Measurements from ENCODE around the gene SLC36A3. TPM values are rescaled to one million over a fixed set of nuclear protein-coding genes. Genes with fewer than 3 reads are reported as not detected.
"Not testable (repeated sequence)": the region's sequence is repeated elsewhere in the genome, so short reads cannot be mapped to it uniquely, and the experiment has no call there.

Gene SLC36A3
- total and polyA plus RNA-seq, 5 donors from 2014 or later = not detected

- peak in 1 of 2 donors; percentile 15 for ATAC-seq (ENCODE audit: low read depth in 2 of 2)
- peaks cover 10 to 65% (median 33%) of the 10 kb centered on the region in 4 donors for H3K4me1 Mint-ChIP-seq
Measured at GRCh38 chr5:151243127-151243526, 60.4 kb downstream of the SLC36A3 start.

DNA sequence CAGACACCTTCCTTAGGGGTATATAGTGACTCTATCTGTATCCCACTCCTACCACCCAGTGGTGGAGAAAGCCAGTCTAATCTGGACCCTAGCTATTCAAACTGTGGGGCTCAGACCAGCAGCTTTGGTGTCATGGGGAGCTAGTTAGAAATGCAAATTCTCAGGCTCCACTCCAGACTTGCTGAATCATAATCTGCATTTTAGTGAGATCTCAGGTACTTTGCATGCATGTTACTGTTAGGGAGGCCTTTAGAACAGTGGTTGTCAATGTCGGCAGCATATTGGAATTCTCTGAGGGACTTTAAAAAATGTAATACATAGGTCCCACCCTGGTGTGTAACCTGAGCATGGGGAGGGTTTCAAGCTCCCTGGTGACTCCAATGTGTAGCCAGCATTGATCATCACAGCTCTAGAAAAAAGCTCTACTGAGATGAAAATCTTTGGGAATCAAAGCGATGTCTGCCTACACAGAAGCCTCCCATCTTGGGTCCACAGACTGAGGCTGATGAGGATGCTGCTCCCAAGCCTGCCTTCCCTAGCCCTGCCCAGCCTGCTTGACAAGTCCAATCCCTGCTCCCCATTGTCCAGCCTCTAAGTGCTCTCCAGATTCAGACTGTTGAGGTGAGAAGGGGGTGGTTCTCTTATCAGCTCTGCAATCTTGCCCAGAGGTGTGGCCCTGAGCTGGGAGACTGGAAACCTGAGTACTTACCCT, 62.5 kb downstream of the SLC36A3 start:
- H3K27me3 Mint-ChIP-seq = no peaks in the 10 kb centered on the region
- Histone ChIP-seq H3K36me3 (ENCODE audit: control insufficient read depth, insufficient read depth, low read length) (no peaks in the 10 kb centered on the region), H3K27ac (ENCODE audit: insufficient read depth, low read length, poor library complexity, severe bottlenecking) (no peak overlapping the region), H3K27me3 (ENCODE audit: control insufficient read depth, insufficient read depth, low read length) (no peaks in the 10 kb centered on the region), H3K4me1 (ENCODE audit: control insufficient read depth, insufficient read depth, low read length, poor library complexity, severe bottlenecking) (peaks cover 28% of the 10 kb centered on the region), H3K9me3 (ENCODE audit: control insufficient read depth in 2 of 2, low read length in 2 of 2) (no peaks in the 10 kb centered on the region), H3K4me3 (ENCODE audit: low read depth, low read length) (no peak overlapping the region)
- H3K9me3 Mint-ChIP-seq = no peaks in the 10 kb centered on the region
- no peaks in the 10 kb centered on the region for H3K36me3 Mint-ChIP-seq
- no peak overlapping the region for H3K4me3 Mint-ChIP-seq
- H3K4me1 Mint-ChIP-seq = peaks cover 10 to 69% (median 32%) of the 10 kb centered on the region in 4 donors
- no peak for DNase-seq
- no peak overlapping the region for H3K27ac Mint-ChIP-seq
- ATAC-seq (ENCODE audit: low read depth in 2 of 2) = no peak

More at GRCh38 chr5:151243127-151243526, 60.4 kb downstream of the SLC36A3 start:
- no peak for DNase-seq
- Histone ChIP-seq H3K9me3 (ENCODE audit: control insufficient read depth in 2 of 2, low read length in 2 of 2) (no peaks in the 10 kb centered on the region), H3K4me3 (ENCODE audit: low read depth, low read length) (peak overlapping the region; percentile 48), H3K4me1 (ENCODE audit: control insufficient read depth, insufficient read depth, low read length, poor library complexity, severe bottlenecking) (peaks cover 28% of the 10 kb centered on the region), H3K27me3 (ENCODE audit: control insufficient read depth, insufficient read depth, low read length) (no peaks in the 10 kb centered on the region), H3K36me3 (ENCODE audit: control insufficient read depth, insufficient read depth, low read length) (no peaks in the 10 kb centered on the region), H3K27ac (ENCODE audit: insufficient read depth, low read length, poor library complexity, severe bottlenecking) (peak overlapping the region; percentile 59)
- Mint-ChIP-seq H3K27me3 (no peaks in the 10 kb centered on the region), H3K27ac (peak overlapping the region; percentile 63 to 84 (median 68)), H3K9me3 (no peaks in the 10 kb centered on the region), H3K4me3 (peak overlapping the region in 2 of 4 donors; percentile 18 to 53), H3K36me3 (no peaks in the 10 kb centered on the region)

- not testable (repeated sequence) for H3K9me3 Mint-ChIP-seq; DNase-seq; H3K4me3 Mint-ChIP-seq; H3K36me3 ChIP-seq (ENCODE audit: control insufficient read depth, insufficient read depth, low read length); H3K27ac ChIP-seq (ENCODE audit: insufficient read depth, low read length, poor library complexity, severe bottlenecking); H3K4me3 ChIP-seq (ENCODE audit: low read depth, low read length); H3K9me3 ChIP-seq (ENCODE audit: control insufficient read depth in 2 of 2, low read length in 2 of 2); H3K36me3 Mint-ChIP-seq; H3K27me3 ChIP-seq (ENCODE audit: control insufficient read depth, insufficient read depth, low read length); H3K27me3 Mint-ChIP-seq; ATAC-seq (ENCODE audit: low read depth in 2 of 2)
- peak overlapping the region in 2 of 3 donors; percentile 52 to 85 for H3K27ac Mint-ChIP-seq
- peaks cover 28% of the 10 kb centered on the region for H3K4me1 ChIP-seq (ENCODE audit: control insufficient read depth, insufficient read depth, low read length, poor library complexity, severe bottlenecking)
- peaks cover 10 to 65% (median 32%) of the 10 kb centered on the region in 4 donors for H3K4me1 Mint-ChIP-seq
Measured at GRCh38 chr5:151240268-151240835, 63.2 kb downstream of the SLC36A3 start.

GRCh38 chr5:151239237-151239861, 64.2 kb downstream of the SLC36A3 start:
- no peak overlapping the region for H3K4me3 ChIP-seq (ENCODE audit: low read depth, low read length)
- ATAC-seq (ENCODE audit: low read depth in 2 of 2) = peak in 1 of 2 donors; percentile 63
- H3K27me3 ChIP-seq (ENCODE audit: control insufficient read depth, insufficient read depth, low read length) = no peaks in the 10 kb centered on the region
- Mint-ChIP-seq H3K36me3 (no peaks in the 10 kb centered on the region), H3K4me1 (peaks cover 13 to 70% (median 35%) of the 10 kb centered on the region in 4 donors), H3K4me3 (peak overlapping the region in 1 of 4 donors; percentile 78), H3K27me3 (no peaks in the 10 kb centered on the region), H3K27ac (peak overlapping the region in 2 of 3 donors; percentile 25 to 52), H3K9me3 (no peaks in the 10 kb centered on the region)
- peaks cover 36% of the 10 kb centered on the region for H3K4me1 ChIP-seq (ENCODE audit: control insufficient read depth, insufficient read depth, low read length, poor library complexity, severe bottlenecking)
- DNase-seq = peak in 2 of 3 donors; percentile 22 to 31
- no peak overlapping the region for H3K27ac ChIP-seq (ENCODE audit: insufficient read depth, low read length, poor library complexity, severe bottlenecking)
- no peaks in the 10 kb centered on the region for H3K9me3 ChIP-seq (ENCODE audit: control insufficient read depth in 2 of 2, low read length in 2 of 2)
- no peaks in the 10 kb centered on the region for H3K36me3 ChIP-seq (ENCODE audit: control insufficient read depth, insufficient read depth, low read length)

DNA sequence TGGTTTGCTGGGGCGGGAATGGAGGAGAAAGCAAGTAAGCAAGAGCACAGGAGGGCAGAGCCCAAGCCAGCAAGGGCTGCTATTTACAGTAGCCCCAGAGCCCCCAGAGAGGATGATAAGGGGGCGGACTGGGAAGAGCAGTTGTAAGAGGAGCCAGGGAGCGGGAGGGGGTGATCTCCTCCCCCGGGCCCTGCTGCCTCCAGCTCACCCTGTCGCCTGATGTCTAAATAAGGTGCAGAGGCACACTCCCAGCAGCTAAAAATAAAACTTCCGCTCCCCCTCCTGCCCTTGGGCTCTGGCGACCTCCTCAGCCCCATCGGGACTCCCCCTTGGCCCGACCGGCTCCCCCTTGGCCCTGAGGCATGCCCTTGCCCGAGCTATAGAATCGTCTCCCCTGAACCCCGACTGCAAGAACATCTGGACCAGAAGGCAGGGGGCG, 65.2 kb downstream of the SLC36A3 start:
- H3K27me3 ChIP-seq (ENCODE audit: control insufficient read depth, insufficient read depth, low read length) = no peaks in the 10 kb centered on the region
- H3K36me3 Mint-ChIP-seq = no peaks in the 10 kb centered on the region
- ATAC-seq (ENCODE audit: low read depth in 2 of 2) (no peak), DNase-seq (no peak)
- no peak overlapping the region for H3K4me3 ChIP-seq (ENCODE audit: low read depth, low read length)
- no peaks in the 10 kb centered on the region for H3K9me3 ChIP-seq (ENCODE audit: control insufficient read depth in 2 of 2, low read length in 2 of 2)
- H3K36me3 ChIP-seq (ENCODE audit: control insufficient read depth, insufficient read depth, low read length) = no peaks in the 10 kb centered on the region
- H3K27ac ChIP-seq (ENCODE audit: insufficient read depth, low read length, poor library complexity, severe bottlenecking) = no peak overlapping the region
- H3K4me1 Mint-ChIP-seq = peaks cover 12 to 65% (median 32%) of the 10 kb centered on the region in 4 donors
- no peaks in the 10 kb centered on the region for H3K27me3 Mint-ChIP-seq
- H3K9me3 Mint-ChIP-seq = no peaks in the 10 kb centered on the region
- peak overlapping the region in 3 of 4 donors; percentile 30 to 63 (median 48) for H3K4me3 Mint-ChIP-seq
- H3K4me1 ChIP-seq (ENCODE audit: control insufficient read depth, insufficient read depth, low read length, poor library complexity, severe bottlenecking) = peaks cover 28% of the 10 kb centered on the region
- H3K27ac Mint-ChIP-seq = peak overlapping the region in 1 of 3 donors; percentile 71

DNA sequence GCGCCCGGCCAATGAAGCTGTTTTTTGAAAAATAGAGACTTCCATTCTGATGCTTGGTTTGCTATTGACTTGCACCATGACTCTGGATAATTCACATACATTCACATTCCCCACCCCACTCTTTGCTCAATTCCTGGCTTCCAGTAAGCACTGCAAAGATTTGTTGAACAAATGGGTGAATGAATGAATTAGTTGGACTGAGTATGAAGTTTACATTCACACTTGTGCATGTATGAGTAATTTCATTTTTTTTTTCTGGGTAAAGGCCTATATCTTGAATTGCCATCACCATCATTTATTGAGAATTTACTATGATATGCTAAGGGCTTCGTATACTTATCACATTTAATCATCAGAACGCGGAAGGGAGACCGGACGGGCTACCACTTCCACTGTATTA, 65.9 kb downstream of the SLC36A3 start:
- no peaks in the 10 kb centered on the region for H3K9me3 Mint-ChIP-seq
- ATAC-seq (ENCODE audit: low read depth in 2 of 2) (no peak), DNase-seq (no peak)
- no peaks in the 10 kb centered on the region for H3K36me3 Mint-ChIP-seq
- peaks cover 10 to 59% (median 32%) of the 10 kb centered on the region in 4 donors for H3K4me1 Mint-ChIP-seq
- Histone ChIP-seq H3K4me1 (ENCODE audit: control insufficient read depth, insufficient read depth, low read length, poor library complexity, severe bottlenecking) (peaks cover 22% of the 10 kb centered on the region), H3K27me3 (ENCODE audit: control insufficient read depth, insufficient read depth, low read length) (no peaks in the 10 kb centered on the region), H3K27ac (ENCODE audit: insufficient read depth, low read length, poor library complexity, severe bottlenecking) (no peak overlapping the region), H3K9me3 (ENCODE audit: control insufficient read depth in 2 of 2, low read length in 2 of 2) (no peaks in the 10 kb centered on the region), H3K36me3 (ENCODE audit: control insufficient read depth, insufficient read depth, low read length) (no peaks in the 10 kb centered on the region), H3K4me3 (ENCODE audit: low read depth, low read length) (no peak overlapping the region)
- peak overlapping the region in 1 of 4 donors; percentile 74 for H3K4me3 Mint-ChIP-seq
- no peaks in the 10 kb centered on the region for H3K27me3 Mint-ChIP-seq
- no peak overlapping the region for H3K27ac Mint-ChIP-seq

GRCh38 chr5:151236888-151237287, 66.7 kb downstream of the SLC36A3 start:
- no peaks in the 10 kb centered on the region for H3K27me3 ChIP-seq (ENCODE audit: control insufficient read depth, insufficient read depth, low read length)
- no peaks in the 10 kb centered on the region for H3K9me3 Mint-ChIP-seq
- ATAC-seq (ENCODE audit: low read depth in 2 of 2) (no peak), DNase-seq (no peak)
- no peaks in the 10 kb centered on the region for H3K36me3 Mint-ChIP-seq
- H3K27ac ChIP-seq (ENCODE audit: insufficient read depth, low read length, poor library complexity, severe bottlenecking) = no peak overlapping the region
- no peaks in the 10 kb centered on the region for H3K27me3 Mint-ChIP-seq
- H3K27ac Mint-ChIP-seq = no peak overlapping the region
- H3K4me1 Mint-ChIP-seq = peaks cover 7 to 51% (median 31%) of the 10 kb centered on the region in 4 donors
- peaks cover 17% of the 10 kb centered on the region for H3K4me1 ChIP-seq (ENCODE audit: control insufficient read depth, insufficient read depth, low read length, poor library complexity, severe bottlenecking)
- H3K4me3 Mint-ChIP-seq = no peak overlapping the region
- no peak overlapping the region for H3K4me3 ChIP-seq (ENCODE audit: low read depth, low read length)
- H3K9me3 ChIP-seq (ENCODE audit: control insufficient read depth in 2 of 2, low read length in 2 of 2) = no peaks in the 10 kb centered on the region
- H3K36me3 ChIP-seq (ENCODE audit: control insufficient read depth, insufficient read depth, low read length) = no peaks in the 10 kb centered on the region
